Astrocyte of the spinal cord (primary cell): Measurements from ENCODE around the gene RAB40C.

Experiments
- DNase-seq: peaks from one replicate; pipeline ENCODE4 v3.0.0; 2011; ENCODE audit warnings: low read depth, low spot score
- H3K4me3 ChIP-seq: 2 replicates; pipeline ENCODE4 v1.5.1; 2011; ENCODE audit warnings: low read depth, mild to moderate bottlenecking, low read length, moderate library complexity
- CTCF ChIP-seq: IDR thresholded peaks from 2 replicates; pipeline ENCODE4 v1.5.1; 2012; ENCODE audit warnings: low read depth, mild to moderate bottlenecking, low read length, inconsistent platforms
- in situ Hi-C: cut with HindIII; loops from 2 replicates; pipeline ENCODE4 v1.10.0; 2017; ENCODE audit warnings: low sequenced_read_pairs

RAB40C gene

DNA sequence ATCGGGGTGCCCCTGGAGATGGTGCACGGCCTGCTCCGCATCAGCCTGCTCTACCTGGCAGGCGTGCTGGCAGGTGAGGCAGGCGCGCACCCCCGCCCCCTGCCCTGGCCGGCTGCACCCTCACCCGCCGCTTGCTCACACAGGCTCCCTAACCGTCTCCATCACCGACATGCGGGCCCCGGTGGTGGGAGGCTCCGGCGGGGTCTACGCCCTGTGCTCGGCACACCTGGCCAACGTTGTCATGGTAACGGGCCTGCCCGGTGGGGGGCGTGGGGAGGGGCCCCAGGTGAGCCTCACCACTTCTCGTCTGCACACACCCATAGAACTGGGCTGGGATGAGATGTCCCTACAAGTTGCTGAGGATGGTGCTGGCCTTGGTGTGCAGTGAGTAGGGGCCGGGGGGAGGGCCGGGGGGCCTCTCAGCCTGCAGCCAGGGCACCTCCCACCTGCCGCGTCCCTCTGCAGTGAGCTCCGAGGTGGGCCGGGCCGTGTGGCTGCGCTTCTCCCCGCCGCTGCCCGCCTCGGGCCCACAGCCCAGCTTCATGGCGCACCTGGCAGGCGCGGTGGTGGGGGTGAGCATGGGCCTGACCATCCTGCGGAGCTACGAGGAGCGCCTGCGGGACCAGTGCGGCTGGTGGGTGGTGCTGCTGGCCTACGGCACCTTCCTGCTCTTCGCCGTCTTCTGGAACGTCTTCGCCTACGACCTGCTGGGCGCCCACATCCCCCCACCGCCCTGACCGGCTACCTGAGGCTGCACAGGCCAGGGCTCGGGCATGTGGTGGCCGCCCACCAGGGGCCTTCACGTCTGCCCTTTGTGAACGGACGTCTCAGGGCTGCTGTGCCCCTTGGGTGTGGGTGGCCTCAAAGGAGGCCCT is 87.7 kb downstream of the RAB40C start:
- H3K4me3 ChIP-seq, result no peak overlapping the region

GRCh38 chr16:678209-678857 is 88.5 kb downstream of the RAB40C start:
- TF ChIP-seq CTCF, result no peak
- DNase-seq, result no peak
- in situ Hi-C loops, result no loop called here
- H3K4me3 ChIP-seq, result no peak overlapping the region

More for the DNA sequence above, 87.7 kb downstream of the RAB40C start:
- DNase-seq, result no peak
- no peak for TF ChIP-seq CTCF
- in situ Hi-C loops, result no loop called here
